HuH-7 (cell line): ENCODE results near the gene DOCK1.
"Not testable (repeated sequence)": the region's sequence is repeated elsewhere in the genome, so short reads cannot be mapped to it uniquely, and the experiment has no call there.

Source experiments
- DNase-seq: peaks from one replicate; pipeline ENCODE4 v3.0.0; 2011; ENCODE audit warnings: low spot score

DOCK1 gene

GRCh38 chr10:126926568-126926967 lies 21.3 kb downstream of the DOCK1 start:
- no peak for DNase-seq

DNA sequence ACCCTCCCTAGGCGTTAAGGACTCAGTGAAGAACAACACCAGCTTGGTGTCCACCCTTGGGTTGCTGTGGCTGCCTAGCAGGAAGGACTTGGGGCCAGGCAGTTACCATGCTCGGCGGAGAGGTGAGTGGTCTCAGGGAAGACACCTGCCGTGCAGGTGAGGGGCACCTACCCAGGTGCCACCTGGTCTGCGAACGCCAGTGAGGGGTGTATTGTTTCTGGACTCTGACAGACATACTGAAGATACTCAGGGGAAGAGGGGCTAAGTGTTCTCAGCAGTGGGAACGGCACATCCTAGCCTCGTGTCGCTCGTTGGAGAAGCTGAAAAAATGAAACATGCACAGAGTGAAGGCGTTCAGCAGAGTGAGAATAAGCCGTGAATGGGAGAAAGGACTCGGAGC lies 22.6 kb downstream of the DOCK1 start:
- no peak for DNase-seq

DNA sequence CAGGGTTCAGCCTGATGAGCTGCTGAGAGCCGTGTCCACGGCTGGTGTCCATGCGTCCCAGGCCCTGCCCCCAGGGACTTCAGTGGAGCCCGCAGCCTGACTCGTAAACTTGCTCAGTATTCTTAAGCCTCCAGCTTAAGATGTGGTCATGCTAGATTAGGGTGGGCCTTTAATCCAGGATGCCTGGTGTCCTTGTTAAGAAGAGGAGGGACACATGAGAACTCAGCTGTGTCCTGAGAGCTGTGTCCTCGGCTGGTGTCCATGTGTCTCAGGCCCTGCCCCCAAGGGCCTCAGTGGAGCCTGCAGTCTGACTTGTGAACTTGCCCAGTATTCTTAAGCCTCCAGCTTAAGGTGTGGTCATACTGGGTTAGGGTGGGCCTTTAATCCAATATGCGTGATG lies 23.0 kb downstream of the DOCK1 start:
- no peak for DNase-seq

DNA sequence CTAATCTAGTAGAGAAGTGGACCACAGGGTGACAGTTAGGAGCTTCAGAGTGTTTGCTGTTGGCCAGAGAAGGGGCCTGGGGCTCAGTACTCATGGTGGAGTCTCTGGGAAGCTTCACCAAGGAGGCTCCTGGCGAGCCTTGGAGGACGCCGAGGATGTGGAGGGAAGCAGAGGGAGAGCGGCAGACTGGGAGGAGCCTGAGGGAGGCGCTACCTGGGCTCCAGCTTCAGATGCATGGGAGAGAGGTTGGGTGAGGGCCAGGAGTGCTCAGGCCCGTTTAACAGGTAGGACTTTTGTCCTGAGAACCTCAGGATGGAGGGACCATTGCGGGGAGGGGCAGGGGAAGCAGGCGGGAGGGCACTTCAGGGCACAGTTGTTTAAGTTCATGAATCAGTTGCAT lies 24.2 kb downstream of the DOCK1 start:
- DNase-seq = no peak

DNA sequence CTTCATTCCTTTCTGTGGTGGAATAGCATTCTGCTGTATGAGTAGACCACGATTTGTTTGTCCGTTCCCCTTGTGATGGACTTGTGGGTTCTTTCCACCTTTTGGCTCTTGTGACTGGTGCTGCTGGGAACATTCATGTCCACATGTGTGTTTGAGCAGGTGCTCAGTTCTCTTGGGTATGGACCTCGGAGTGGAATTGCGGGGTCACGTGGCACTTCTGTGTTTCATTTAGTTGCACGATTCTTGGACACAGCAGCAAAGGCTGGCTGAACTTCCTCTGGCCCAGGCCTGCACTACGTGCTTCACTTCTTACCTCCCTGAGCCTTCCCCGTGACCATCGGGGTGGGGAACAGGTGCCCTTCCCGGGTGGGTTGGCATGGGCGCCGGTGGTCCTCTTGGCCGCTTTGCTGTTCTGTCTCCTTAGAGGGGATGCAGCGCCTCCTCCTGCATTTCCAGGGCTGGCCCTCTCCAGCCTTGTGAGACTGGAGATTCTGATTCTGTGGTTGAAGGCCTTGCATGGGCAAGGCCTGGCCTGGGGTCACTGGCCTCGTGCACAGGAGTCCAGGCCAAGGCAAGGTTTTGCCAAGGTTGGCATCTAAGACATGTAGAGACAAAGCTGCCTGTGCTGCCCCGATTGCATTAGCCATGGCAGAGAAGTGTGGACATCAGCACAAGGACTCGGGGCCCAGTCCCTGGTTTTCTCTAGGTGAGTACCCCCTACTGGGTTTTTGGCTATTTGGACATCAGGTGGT lies 25.1 kb downstream of the DOCK1 start:
- no peak for DNase-seq

DNA sequence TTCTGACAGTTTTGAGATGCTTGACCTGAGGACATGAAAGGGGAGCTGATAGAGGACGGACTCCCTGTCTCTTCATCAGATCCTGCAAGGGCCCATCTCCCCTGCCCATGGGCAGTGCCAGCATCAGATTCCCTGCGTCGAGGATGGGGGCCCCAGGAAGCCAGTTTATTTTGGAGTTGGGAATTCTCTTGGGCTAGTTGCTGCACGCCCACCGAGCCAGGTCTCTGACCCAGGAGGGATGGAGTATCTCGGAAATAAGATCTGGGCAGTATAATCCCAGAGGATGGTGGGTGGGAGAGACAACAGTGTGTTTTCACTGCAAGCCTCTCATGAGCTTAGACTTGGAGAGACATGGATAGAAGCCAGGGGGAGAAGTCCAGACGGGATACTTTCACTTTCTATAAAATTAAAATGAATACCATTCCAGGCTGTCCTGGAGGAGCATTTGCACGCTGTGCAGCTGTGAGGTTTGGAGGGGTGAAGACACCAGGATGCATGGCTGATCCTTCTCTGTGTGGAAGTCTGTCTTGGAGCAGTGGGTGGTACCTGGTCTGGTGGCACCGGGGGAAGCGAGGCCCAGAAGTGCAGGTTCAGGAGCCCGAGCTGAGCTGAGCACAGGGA lies 25.8 kb downstream of the DOCK1 start:
- DNase-seq = no peak

DNA sequence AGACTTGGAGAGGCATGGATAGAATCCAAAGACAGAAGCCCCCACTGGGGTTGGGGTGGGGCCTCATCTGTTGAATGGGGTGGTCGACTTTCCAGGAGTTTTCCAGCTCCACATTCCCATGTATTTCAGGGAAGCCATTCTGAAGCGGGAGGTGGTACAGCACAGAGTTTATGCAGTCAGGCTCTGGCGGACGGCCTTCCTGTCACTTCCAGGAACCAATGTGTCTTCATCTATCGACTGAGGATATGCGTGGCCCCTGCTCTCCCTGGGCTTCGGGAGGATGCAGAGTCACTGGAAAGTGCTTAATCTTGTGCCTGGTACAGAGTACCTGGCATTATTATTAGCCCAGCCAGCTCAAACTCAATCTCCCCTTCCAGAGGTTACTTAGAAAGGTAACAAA lies 26.3 kb downstream of the DOCK1 start:
- no peak for DNase-seq

DNA sequence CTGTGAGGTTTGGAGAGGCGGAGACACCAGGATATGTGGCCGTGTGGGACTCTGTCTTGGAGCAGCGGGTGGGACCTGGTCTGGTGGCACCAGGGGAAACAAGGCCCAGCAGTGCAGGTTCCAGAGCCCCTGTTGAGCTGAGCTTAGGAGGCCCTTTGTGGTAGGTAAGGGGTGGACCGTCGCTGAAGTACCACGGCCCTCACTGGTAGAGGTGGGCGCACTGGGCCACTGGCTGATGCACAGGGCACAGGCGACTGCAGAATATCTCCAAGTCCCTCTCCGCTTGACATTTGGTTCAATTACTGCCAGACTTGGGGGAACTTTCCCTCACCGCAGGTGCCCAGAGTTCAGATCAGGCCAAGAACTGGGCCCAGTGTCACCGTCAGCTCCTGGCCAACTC lies 27.3 kb downstream of the DOCK1 start:
- DNase-seq = no peak

DNA sequence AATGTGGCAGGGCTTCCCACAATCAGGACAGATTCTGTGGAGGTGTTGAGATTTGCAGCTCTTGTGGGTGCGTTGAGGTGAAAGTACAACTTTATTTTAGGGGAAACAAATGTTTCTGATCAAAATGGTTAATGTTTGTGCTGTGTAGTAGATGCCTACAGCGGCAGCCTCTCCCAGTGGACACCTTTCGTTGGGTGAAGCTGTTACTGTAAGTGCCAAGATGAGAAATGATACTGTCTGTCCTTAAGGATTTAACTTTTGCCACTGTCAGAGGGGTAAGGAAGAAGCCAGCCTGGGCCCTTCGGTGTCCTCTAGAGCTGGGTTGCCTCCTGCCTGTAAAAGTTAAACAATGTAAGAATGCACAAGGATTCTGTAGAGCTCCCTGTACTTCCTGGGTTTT lies 27.9 kb downstream of the DOCK1 start:
- DNase-seq = no peak

GRCh38 chr10:126935263-126935946 lies 30.2 kb downstream of the DOCK1 start:
- DNase-seq = no peak

GRCh38 chr10:126937026-126937425 lies 31.8 kb downstream of the DOCK1 start:
- no peak for DNase-seq

- DNase-seq = not testable (repeated sequence)
Observed at GRCh38 chr10:126938121-126938520, 32.9 kb downstream of the DOCK1 start.

DNA sequence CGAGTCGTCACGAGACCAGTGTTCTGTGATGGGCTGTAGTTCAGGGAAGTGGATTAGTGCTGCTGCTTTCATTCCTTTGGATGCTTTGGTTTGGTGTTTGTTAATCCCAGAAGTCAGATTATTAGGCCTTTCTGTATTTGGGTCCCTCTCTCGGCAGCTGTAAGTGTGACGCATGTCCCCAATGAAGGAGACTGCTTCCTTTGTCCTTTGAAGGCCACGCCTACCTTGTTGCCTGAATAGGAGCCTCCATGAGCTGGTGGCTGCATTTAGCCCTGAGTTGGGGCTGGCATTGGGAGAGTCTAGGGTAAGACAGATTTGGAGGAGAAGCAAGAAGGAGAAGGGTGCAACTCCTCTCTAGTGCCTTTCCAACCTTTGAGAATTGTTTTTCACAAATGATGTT lies 34.5 kb downstream of the DOCK1 start:
- DNase-seq = no peak

DNA sequence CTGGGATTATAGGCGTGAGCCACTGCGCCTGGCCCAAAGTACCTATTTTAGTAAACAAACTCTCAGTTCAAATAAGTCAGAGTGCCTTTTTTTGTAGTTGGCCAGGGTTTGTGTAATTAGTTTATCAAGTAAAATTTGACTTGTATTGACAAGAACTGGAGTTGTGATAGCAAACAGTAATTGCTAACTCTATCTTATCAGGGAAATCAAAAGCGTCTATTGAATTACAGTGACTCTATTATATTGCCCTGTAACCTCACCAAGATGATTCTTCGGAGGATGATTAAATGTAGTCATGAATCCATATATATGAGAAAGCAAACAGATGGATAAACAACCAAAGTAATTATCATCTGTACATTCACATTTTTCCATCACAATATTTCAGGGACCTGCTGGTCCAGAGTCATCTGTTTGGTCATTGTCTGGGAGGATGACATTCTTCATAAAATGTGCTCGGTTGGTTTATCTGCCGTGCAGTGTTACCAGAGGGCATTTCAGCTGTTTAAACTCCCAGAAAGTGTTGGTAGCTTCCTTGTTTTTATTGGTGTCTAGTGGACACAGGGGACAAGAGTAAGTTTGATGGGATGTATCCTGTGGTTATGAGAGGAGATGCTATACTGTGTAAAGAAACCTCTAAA lies 35.6 kb downstream of the DOCK1 start:
- DNase-seq = no peak

- DNase-seq = no peak
Observed at GRCh38 chr10:126944191-126944590, 39.0 kb downstream of the DOCK1 start.

- no peak for DNase-seq
Observed at GRCh38 chr10:126945351-126946030, 40.3 kb downstream of the DOCK1 start.

DNA sequence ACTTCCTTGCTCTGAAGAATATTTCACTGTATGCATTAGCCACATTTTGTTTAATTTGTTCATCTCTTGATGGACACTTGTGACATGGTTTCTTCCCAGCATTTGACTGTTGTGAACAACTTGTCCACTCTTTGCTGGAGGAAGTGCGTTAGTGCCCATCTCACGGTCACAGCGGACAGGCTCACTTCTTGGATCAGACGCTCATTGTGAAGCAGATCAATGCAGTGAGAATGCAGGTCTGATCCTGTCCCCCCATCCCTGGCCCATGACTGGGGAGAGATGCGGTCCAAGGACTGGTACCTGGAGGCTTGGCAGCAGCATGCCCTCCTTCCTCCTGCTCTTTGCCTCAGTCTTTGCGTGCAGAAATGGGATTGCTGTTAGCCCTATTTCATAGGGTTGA lies 41.5 kb downstream of the DOCK1 start:
- no peak for DNase-seq

DNA sequence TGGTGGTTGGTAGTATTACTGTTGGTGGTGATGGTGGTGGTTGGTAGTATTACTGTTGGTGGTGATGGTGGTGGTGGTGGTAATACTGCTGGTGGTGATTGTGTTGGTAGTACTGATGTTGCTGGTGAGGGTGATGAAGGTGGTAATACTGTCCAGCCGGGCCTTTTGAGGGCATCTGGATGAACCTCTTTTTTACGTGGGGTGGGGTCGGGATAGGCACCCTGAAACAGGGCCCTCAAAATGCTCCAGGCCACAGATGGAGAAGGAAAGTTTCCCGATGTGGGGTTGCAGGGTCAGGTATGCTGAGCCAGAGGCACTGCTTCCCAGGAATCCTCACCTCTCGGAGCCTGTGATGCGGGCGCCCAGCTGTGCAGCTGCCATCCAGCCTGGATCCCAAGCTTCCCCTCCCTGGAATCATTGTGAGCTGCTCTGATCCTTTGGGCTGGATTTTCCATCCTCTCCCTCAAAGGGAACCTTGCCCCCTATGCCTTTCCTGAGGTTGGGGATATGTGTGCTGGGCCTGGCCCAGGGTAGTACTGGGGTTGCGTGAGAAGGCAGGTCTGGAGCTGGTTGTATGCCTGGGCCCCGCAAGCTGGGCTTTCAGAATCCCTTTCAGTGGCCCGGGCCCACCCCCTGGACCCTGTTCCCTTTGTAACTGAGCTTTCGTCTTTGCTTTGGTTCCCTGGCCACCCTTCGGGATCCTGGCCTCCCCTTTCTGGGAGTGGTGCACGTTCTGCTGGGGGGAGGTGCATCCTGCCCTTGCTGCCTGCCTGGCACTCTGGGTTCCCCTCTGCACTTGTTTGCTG lies 43.3 kb downstream of the DOCK1 start:
- no peak for DNase-seq

GRCh38 chr10:126949161-126949503 lies 43.9 kb downstream of the DOCK1 start:
- DNase-seq = no peak

- no peak for DNase-seq
Observed at GRCh38 chr10:126950401-126951105, 45.3 kb downstream of the DOCK1 start.

DNA sequence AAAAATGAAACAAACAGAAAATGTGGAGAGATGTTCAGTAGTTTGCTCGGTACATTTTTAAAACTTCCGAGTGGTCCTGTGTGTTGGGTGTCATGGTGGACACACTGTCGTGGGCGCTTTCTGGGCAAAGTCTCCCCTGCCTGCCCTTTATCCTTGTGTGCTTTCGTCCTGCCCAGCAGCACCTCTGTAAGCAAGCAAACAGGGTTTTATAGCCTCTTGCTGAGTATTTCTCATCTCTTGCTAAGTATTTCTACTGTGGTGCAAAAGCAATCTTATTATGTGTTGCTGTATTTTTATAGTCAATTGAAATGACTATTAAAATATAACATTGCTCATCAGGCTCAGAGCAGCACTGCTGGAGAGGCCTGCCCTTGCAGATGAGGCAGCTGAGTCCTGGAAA lies 48.7 kb downstream of the DOCK1 start:
- no peak for DNase-seq
